ENCODE measurements around the gene HOXA4. TPM values are rescaled to one million over a fixed set of nuclear protein-coding genes. Genes with fewer than 3 reads are reported as not detected.

The HOXA4 gene
- total RNA-seq, 1 experiment from 2014 or later, result 2.0 TPM

DNA sequence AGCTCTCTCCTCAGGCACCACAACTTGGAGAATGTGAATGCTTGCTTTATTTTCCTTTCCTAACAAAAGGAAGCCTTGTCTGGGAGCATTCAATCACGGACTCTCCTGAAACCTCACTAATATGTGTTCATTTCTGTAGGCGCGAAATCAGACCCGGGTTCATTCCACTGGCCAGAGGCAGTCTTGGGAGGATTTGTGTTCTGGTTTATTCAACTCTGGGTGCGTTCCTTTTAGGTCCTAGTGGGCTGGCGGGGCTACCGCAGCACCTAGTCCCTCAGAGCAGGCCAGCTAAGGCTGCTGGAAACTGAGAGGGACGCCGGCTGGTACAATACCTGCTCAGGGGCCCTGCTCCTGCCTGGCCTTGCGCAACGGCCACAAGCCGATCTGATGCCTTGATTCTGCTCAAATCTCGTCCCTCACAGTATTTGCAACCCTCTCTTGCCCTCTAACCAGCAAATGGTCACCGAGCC is 7.5 kb downstream of the HOXA4 start:
- H3K9me2 ChIP-seq (ENCODE audit: insufficient read depth), result no peaks in the 10 kb centered on the region
- no peak overlapping the region for H3K27ac ChIP-seq (ENCODE audit: low read depth, low read length)
- TF ChIP-seq CEBPB (IDR thresholded peaks at IDR 0.05; ENCODE audit: low read depth), result no peak
- no peak for TF ChIP-seq ZNF274 (IDR thresholded peaks at IDR 0.05; ENCODE audit: low read depth, low read length)
- no peak for TF ChIP-seq CBX3 (IDR thresholded peaks at IDR 0.05; ENCODE audit: low read depth)
- TF ChIP-seq TCF7L2 (IDR thresholded peaks at IDR 0.05; ENCODE audit: borderline replicate concordance, extremely low read depth, insufficient read depth, insufficient read length), result no peak
- TF ChIP-seq, protein P1, sequence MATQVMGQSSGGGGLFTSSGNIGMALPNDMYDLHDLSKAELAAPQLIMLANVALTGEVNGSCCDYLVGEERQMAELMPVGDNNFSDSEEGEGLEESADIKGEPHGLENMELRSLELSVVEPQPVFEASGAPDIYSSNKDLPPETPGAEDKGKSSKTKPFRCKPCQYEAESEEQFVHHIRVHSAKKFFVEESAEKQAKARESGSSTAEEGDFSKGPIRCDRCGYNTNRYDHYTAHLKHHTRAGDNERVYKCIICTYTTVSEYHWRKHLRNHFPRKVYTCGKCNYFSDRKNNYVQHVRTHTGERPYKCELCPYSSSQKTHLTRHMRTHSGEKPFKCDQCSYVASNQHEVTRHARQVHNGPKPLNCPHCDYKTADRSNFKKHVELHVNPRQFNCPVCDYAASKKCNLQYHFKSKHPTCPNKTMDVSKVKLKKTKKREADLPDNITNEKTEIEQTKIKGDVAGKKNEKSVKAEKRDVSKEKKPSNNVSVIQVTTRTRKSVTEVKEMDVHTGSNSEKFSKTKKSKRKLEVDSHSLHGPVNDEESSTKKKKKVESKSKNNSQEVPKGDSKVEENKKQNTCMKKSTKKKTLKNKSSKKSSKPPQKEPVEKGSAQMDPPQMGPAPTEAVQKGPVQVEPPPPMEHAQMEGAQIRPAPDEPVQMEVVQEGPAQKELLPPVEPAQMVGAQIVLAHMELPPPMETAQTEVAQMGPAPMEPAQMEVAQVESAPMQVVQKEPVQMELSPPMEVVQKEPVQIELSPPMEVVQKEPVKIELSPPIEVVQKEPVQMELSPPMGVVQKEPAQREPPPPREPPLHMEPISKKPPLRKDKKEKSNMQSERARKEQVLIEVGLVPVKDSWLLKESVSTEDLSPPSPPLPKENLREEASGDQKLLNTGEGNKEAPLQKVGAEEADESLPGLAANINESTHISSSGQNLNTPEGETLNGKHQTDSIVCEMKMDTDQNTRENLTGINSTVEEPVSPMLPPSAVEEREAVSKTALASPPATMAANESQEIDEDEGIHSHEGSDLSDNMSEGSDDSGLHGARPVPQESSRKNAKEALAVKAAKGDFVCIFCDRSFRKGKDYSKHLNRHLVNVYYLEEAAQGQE (IDR thresholded peaks at IDR 0.05; ENCODE audit: low read depth), result no peak
- TF ChIP-seq EZH2phosphoT487 (IDR thresholded peaks at IDR 0.05; ENCODE audit: borderline replicate concordance), result no peak
- TF ChIP-seq SP1 (IDR thresholded peaks at IDR 0.05; ENCODE audit: low read depth), result no peak
- no peak for TF ChIP-seq POLR2AphosphoS5 (IDR thresholded peaks at IDR 0.05; ENCODE audit: low read depth, low read length)
- TF ChIP-seq YY1 (IDR thresholded peaks at IDR 0.05; ENCODE audit: extremely low read depth, insufficient replicate concordance, low read depth, low read length), result no peak
- no peak for TF ChIP-seq FOSL1 (IDR thresholded peaks at IDR 0.05; ENCODE audit: low read depth)
- no peak for TF ChIP-seq RAD21 (IDR thresholded peaks at IDR 0.05; ENCODE audit: low read depth)
- TF ChIP-seq SIN3A (IDR thresholded peaks at IDR 0.05; ENCODE audit: low read depth), result no peak
- TF ChIP-seq POLR2A (IDR thresholded peaks at IDR 0.05; ENCODE audit: borderline replicate concordance, extremely low read depth, insufficient read depth, insufficient read length), result no peak
- no peak for TF ChIP-seq EGR1 (IDR thresholded peaks at IDR 0.05; ENCODE audit: low read depth)
- TF ChIP-seq, protein P2, sequence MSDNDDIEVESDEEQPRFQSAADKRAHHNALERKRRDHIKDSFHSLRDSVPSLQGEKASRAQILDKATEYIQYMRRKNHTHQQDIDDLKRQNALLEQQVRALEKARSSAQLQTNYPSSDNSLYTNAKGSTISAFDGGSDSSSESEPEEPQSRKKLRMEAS (IDR thresholded peaks at IDR 0.05), result no peak
- TF ChIP-seq, protein P3, sequence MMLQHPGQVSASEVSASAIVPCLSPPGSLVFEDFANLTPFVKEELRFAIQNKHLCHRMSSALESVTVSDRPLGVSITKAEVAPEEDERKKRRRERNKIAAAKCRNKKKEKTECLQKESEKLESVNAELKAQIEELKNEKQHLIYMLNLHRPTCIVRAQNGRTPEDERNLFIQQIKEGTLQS (IDR thresholded peaks at IDR 0.05), result no peak
- no peak for TF ChIP-seq EZH2 (IDR thresholded peaks at IDR 0.05)
- TF ChIP-seq ELF1 (IDR thresholded peaks at IDR 0.05; ENCODE audit: borderline replicate concordance, low read depth), result no peak
- POLR2A ChIA-PET, result no interaction called here
- peak overlapping the region; percentile 76; the same call in 1 of the 2 replicates for H3K4me2 ChIP-seq (ENCODE audit: low read length)
- CTCF ChIA-PET, result no interaction called here
- no peaks in the 10 kb centered on the region for H3K36me3 ChIP-seq (ENCODE audit: control insufficient read depth in 1 of 2, insufficient read depth in 2 of 2, low read length in 2 of 2)
- RAD21 ChIA-PET (ENCODE audit: low non-redundant PET in 1 of 2, low total read pairs in 2 of 2, uncharacterized antibody in 2 of 2, unreplicated experiment in 2 of 2), result no interaction called here
- intact Hi-C loops (cut with micrococcal nuclease), result no loop called here
- H3K9ac ChIP-seq (ENCODE audit: low read length), result no peak overlapping the region
- no peak for ATAC-seq
- H3K4me1 ChIP-seq (ENCODE audit: control insufficient read depth in 1 of 2, insufficient read depth in 2 of 2, low read length in 2 of 2), result peaks cover 33 to 75% of the 10 kb centered on the region in 2 experiments
- BruUV-seq (replicated peaks), result no TSS peak
- no peak overlapping the region for H2AFZ ChIP-seq (ENCODE audit: low read depth, low read length, poor library complexity, severe bottlenecking)
- H3K4me3 ChIP-seq (replicated peaks in 1 of 2; ENCODE audit: low read depth in 1 of 2, low read length in 2 of 2), result no peak overlapping the region
- H3K27me3 ChIP-seq (ENCODE audit: insufficient read depth, low read length), result peaks cover 36% of the 10 kb centered on the region; the same call in 1 of the 2 replicates
- H3K79me2 ChIP-seq (ENCODE audit: insufficient read depth, low read length), result no peaks in the 10 kb centered on the region
- H4K20me1 ChIP-seq (ENCODE audit: insufficient read depth), result no peaks in the 10 kb centered on the region
- H3K9me3 ChIP-seq (ENCODE audit: control insufficient read depth in 1 of 2, insufficient read depth in 1 of 2, low read depth in 1 of 2, low read length in 2 of 2), result no peaks in the 10 kb centered on the region
- DNase-seq (ENCODE audit: low read depth, low spot score), result no peak
